SU-DHL-6 (cell line): ENCODE data around the gene DR1.

Experiments used
- H2AFZ ChIP-seq: fragments of 200-600 bp; sonication (generic); 2 replicates; pipeline ENCODE4 v1.6.1; 2014; ENCODE audit warnings: low read depth, mild to moderate bottlenecking, moderate library complexity, mixed read lengths, antibody characterized with exemption, low read length; ENCODE audit not compliant: severe bottlenecking
- H3F3A ChIP-seq: fragments of 200-600 bp; shearing (Covaris generic); 2 replicates; pipeline ENCODE4 v1.6.0; 2016; ENCODE audit warnings: antibody characterized with exemption, mild to moderate bottlenecking; ENCODE audit not compliant: insufficient read depth
- H3K27ac ChIP-seq: fragments of 200-600 bp; sonication (generic); 2 replicates; pipeline ENCODE4 v1.5.1; 2016; ENCODE audit warnings: low read depth, mild to moderate bottlenecking, low read length, moderate library complexity, mixed read lengths
- H3K27me3 ChIP-seq: fragments of 200-600 bp; sonication (generic), shearing (Covaris generic); 2 replicates; pipeline ENCODE4 v1.6.0; 2014; ENCODE audit warnings: mild to moderate bottlenecking, low read length
- H3K36me3 ChIP-seq: fragments of 200-600 bp; sonication (generic); 2 replicates; pipeline ENCODE4 v1.6.1; 2014; ENCODE audit warnings: mild to moderate bottlenecking, low read length, mixed read lengths
- H3K4me2 ChIP-seq: fragments of 300-600, 200-600 bp; shearing (Covaris generic), sonication (generic); 2 replicates; pipeline ENCODE4 v1.6.0; 2014; ENCODE audit warnings: low read length, low read depth, mild to moderate bottlenecking; ENCODE audit not compliant: poor library complexity, severe bottlenecking
- H3K4me3 ChIP-seq: fragments of 200-600 bp; sonication (generic); 2 replicates; pipeline ENCODE4 v1.5.1; 2014; ENCODE audit warnings: antibody characterized with exemption, low read length, mild to moderate bottlenecking, mixed read lengths; ENCODE audit not compliant: insufficient read depth, poor library complexity, severe bottlenecking
- H3K79me2 ChIP-seq: fragments of 200-600 bp; sonication (generic); 2 replicates; pipeline ENCODE4 v1.6.1; 2014; ENCODE audit warnings: mild to moderate bottlenecking, low read length, moderate library complexity; ENCODE audit not compliant: insufficient read depth
- H3K9ac ChIP-seq: fragments of 200-600 bp; sonication (generic); 2 replicates; pipeline ENCODE4 v1.7.0; 2014; ENCODE audit warnings: mild to moderate bottlenecking, low read length
- H3K9me2 ChIP-seq: fragments of 200-600 bp; sonication (generic); replicated peaks from 2 replicates; pipeline ENCODE4 v1.6.1; 2014; ENCODE audit warnings: low read length; ENCODE audit not compliant: insufficient read depth
- H3K9me3 ChIP-seq: fragments of 200-600 bp; sonication (generic); 2 replicates; pipeline ENCODE4 v1.6.1; 2014; ENCODE audit warnings: low read length, mixed read lengths; ENCODE audit not compliant: insufficient read depth
- H4K20me1 ChIP-seq: fragments of 200-600 bp; sonication (generic); 2 replicates; pipeline ENCODE4 v1.6.1; 2014; ENCODE audit warnings: low read depth, mild to moderate bottlenecking, antibody characterized with exemption, low read length, moderate library complexity, mixed read lengths
- EZH2phosphoT487 ChIP-seq: fragments of 200-600 bp; sonication (generic), shearing (Covaris generic); conservative IDR thresholded peaks from 2 replicates; pipeline ENCODE4 v1.6.1; 2018; ENCODE audit warnings: mild to moderate bottlenecking, antibody characterized with exemption, low read length, moderate library complexity, mixed read lengths
- TF ChIP-seq, protein P1 (sequence below): fragments of 200-600 bp; sonication (generic); IDR thresholded peaks from one replicate; pipeline ENCODE4 v1.5.1; 2017; ENCODE audit warnings: antibody characterized with exemption, mild to moderate bottlenecking, low read length, moderate library complexity; ENCODE audit not compliant: insufficient read depth, poor library complexity, severe bottlenecking

Gene DR1

DNA sequence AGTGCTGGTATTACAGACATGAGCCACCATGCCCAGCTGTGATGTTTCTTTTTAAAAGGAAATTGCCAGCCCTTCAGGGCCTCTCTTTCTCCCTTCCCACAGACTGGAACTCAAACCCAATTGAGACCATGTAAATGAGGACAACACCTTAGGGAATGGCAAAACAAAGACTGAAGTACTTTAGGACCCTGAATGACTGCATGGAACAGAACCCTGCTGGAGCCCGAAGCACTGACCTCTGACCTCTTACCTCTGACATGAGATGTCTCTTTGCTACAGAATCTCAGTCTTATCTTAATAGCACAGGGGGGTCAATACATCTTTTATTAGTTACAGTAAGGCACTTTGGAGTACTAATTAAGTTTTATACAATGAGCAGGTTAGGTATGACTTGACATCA lies 15.5 kb upstream of the DR1 start:
- no peaks in the 10 kb centered on the region for H3K36me3 ChIP-seq
- no peaks in the 10 kb centered on the region for H3K9me2 ChIP-seq
- no peak for TF ChIP-seq EZH2phosphoT487
- TF ChIP-seq, protein P1, sequence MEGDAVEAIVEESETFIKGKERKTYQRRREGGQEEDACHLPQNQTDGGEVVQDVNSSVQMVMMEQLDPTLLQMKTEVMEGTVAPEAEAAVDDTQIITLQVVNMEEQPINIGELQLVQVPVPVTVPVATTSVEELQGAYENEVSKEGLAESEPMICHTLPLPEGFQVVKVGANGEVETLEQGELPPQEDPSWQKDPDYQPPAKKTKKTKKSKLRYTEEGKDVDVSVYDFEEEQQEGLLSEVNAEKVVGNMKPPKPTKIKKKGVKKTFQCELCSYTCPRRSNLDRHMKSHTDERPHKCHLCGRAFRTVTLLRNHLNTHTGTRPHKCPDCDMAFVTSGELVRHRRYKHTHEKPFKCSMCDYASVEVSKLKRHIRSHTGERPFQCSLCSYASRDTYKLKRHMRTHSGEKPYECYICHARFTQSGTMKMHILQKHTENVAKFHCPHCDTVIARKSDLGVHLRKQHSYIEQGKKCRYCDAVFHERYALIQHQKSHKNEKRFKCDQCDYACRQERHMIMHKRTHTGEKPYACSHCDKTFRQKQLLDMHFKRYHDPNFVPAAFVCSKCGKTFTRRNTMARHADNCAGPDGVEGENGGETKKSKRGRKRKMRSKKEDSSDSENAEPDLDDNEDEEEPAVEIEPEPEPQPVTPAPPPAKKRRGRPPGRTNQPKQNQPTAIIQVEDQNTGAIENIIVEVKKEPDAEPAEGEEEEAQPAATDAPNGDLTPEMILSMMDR, result no peak
- H3F3A ChIP-seq, result no peaks in the 10 kb centered on the region
- no peak overlapping the region for H3K4me3 ChIP-seq
- H4K20me1 ChIP-seq, result no peaks in the 10 kb centered on the region
- no peak overlapping the region for H2AFZ ChIP-seq
- H3K9ac ChIP-seq, result no peak overlapping the region
- no peak overlapping the region for H3K27ac ChIP-seq
- no peak overlapping the region for H3K4me2 ChIP-seq
- no peaks in the 10 kb centered on the region for H3K9me3 ChIP-seq
- H3K27me3 ChIP-seq, result no peaks in the 10 kb centered on the region
- H3K79me2 ChIP-seq, result no peaks in the 10 kb centered on the region

DNA sequence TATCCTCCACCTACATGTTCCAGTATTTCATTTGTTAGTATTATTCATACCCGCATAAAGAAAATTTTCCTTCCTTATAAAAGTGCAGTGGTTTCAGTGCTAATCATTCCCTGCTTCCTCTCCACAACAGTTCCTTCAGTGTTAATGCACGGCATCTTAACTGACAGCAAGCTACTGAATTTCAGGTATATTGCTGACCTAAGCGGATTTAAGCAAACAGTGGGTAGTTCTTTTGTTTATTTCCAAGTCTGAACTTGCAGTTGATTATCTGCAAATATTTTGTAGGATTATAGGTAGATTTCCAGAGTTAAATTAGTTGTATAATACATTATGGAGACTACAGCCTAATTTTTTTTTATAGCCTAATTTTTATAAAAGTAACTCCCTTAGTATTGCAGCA lies 15.1 kb upstream of the DR1 start:
- Histone ChIP-seq H3K9me3 (no peaks in the 10 kb centered on the region), H4K20me1 (no peaks in the 10 kb centered on the region), H3K4me3 (no peak overlapping the region), H3K36me3 (no peaks in the 10 kb centered on the region), H2AFZ (no peak overlapping the region), H3K9me2 (no peaks in the 10 kb centered on the region), H3K9ac (no peak overlapping the region), H3K27me3 (no peaks in the 10 kb centered on the region), H3K79me2 (no peaks in the 10 kb centered on the region), H3K4me2 (no peak overlapping the region), H3F3A (no peaks in the 10 kb centered on the region), H3K27ac (no peak overlapping the region)
- TF ChIP-seq, protein P1, result no peak
- no peak for TF ChIP-seq EZH2phosphoT487

DNA sequence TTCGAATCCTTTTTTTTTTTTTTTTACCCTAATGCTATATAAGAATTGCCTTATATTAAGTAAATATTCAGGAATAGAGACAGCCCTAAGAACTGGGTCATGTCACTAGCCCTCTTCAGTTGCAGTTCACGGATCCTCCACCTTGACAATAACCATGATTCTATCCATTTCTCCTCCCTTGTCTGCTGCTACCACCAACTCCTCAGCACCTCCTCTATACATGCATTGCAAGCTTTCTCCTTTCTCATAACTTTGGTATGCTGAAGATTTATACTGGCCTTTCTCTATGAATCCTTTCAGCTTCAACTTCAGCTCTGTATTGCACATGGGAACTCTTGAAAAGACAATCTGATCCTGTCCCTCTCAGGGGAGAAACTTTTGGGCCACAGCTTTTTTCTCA lies 14.3 kb upstream of the DR1 start:
- no peak for TF ChIP-seq EZH2phosphoT487
- TF ChIP-seq, protein P1, result no peak
- Histone ChIP-seq H3K4me3 (no peak overlapping the region), H3K36me3 (no peaks in the 10 kb centered on the region), H3F3A (no peaks in the 10 kb centered on the region), H2AFZ (no peak overlapping the region), H3K79me2 (no peaks in the 10 kb centered on the region), H3K27me3 (no peaks in the 10 kb centered on the region), H4K20me1 (no peaks in the 10 kb centered on the region), H3K9ac (no peak overlapping the region), H3K27ac (no peak overlapping the region), H3K9me3 (no peaks in the 10 kb centered on the region), H3K9me2 (no peaks in the 10 kb centered on the region), H3K4me2 (no peak overlapping the region)
